Kidney epithelial cell (primary cell): ENCODE results near the gene GSPT1. TPM values are rescaled to one million over a fixed set of nuclear protein-coding genes. Genes with fewer than 3 reads are reported as not detected.

Source experiments
- DNase-seq: peaks from one replicate; pipeline ENCODE4 v3.0.0-alpha.2; 2010; ENCODE audit warnings: low read depth
- H3K27me3 ChIP-seq: 2 replicates; pipeline ENCODE4 v1.6.0; 2011; ENCODE audit warnings: low read length; ENCODE audit not compliant: control insufficient read depth, insufficient read depth
- H3K36me3 ChIP-seq: 2 replicates; pipeline ENCODE4 v1.5.1; 2011; ENCODE audit warnings: low read length; ENCODE audit not compliant: control insufficient read depth, insufficient read depth
- H3K4me3 ChIP-seq: 2 replicates; pipeline ENCODE4 v1.5.1; 2011; ENCODE audit warnings: low read depth, mild to moderate bottlenecking, control low read depth, low read length
- CTCF ChIP-seq: IDR thresholded peaks from 2 replicates; pipeline ENCODE4 v1.5.1; 2011; ENCODE audit warnings: mild to moderate bottlenecking, moderate library complexity, low read length, control low read depth, inconsistent platforms; ENCODE audit not compliant: insufficient read depth, poor library complexity, severe bottlenecking
- total RNA-seq: library from RNA; depleted of rRNA; stranded (reverse); fragments of >200 nt; gene quantifications from 2 replicates; pipeline ENCODE4 v1.2.3, GENCODE V29; 2015

GSPT1 gene
- total RNA-seq, 1 donor from 2014 or later = 93.7 TPM

DNA sequence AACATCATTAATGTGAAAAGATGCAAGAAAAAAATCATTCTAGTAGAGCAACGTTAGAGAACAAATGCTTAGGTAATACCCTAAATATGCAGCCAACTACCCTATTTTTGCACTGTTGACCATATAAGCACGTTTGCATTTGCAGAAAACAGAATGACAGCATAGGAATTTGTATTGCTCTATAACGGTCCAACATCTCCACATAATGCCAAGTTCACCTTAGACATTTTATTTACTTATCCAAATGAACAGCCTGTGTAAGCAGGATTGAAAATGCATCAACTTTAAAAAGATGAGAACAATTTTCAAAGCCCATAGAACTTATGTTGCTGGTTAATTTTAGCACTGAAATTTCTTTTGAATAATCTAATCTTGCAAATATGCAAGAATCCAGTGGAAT lies 45.4 kb downstream of the GSPT1 start:
- DNase-seq = no peak
- Histone ChIP-seq H3K27me3 (no peaks in the 10 kb centered on the region), H3K4me3 (no peak overlapping the region), H3K36me3 (peaks cover 1% of the 10 kb centered on the region)
- no peak for TF ChIP-seq CTCF

DNA sequence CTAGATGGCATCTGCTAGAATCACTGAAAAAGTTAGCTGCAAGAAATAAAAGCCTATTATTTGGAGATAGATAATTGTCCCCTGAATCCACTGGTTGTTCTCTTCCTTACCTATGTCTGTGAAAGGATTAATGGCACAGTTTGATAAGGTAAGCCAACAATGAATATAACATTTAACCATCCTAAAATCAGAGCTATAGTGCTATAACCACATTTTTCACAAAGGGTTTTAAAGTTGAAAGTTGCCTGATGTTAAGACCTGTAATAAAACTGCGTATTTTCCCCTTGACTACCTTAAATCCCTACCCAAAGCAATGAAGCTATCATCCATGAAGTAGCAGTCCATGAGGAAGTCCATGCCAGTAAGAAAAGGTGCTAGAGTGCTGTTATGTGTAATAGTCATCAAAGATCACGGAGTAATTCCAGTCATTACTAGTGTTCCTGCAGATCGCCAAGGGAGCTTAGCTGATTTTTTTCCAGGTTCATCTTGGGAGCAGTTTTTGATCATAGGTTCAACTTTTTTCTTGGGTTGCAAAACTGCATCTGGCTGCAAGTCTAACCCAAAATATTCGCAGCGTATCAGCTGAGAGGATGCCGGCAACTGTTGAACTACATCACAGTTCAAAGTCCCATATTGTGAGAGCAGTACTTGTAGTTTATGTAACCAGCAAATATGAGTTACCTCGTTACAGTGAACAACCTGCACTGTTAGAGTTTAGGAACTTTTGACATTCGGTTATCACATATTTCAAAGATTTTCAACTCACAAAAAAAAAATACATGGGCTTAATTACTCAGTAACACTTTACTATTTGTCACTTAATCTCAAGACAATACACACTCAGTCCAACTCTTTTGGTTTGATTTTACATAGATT lies 46.2 kb downstream of the GSPT1 start:
- Histone ChIP-seq H3K27me3 (no peaks in the 10 kb centered on the region), H3K4me3 (no peak overlapping the region), H3K36me3 (peaks cover 1% of the 10 kb centered on the region)
- no peak for DNase-seq
- TF ChIP-seq CTCF = no peak

DNA sequence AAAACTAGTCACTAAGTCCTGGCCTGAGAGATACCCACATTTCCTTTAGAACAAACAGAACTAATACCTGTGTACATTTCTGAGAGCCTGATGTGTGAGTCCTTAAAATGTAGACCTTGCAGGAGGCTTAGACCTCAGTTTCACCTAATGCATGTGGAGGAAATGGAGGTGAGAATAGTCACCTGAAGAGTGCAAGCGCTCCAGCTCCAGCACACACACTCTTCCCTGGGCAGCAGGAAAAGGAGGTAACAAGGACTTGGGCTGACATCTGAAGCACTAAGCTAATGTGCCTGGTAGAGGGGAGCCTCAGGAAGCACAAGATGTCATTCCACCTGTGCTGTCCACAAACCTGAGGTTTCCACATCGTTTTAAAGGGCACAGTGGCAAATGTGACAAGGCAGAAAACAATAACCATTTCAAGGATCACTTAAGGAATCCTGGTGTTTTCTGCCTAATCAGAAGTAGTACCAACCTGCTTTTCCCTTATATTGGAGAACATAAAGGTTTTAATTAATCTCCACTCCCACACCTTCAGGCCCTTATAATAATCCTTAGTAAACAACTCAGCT lies 47.3 kb downstream of the GSPT1 start:
- no peak overlapping the region for H3K4me3 ChIP-seq
- no peak for DNase-seq
- TF ChIP-seq CTCF = no peak
- peaks cover 1% of the 10 kb centered on the region for H3K36me3 ChIP-seq
- no peaks in the 10 kb centered on the region for H3K27me3 ChIP-seq

- H3K27me3 ChIP-seq = no peaks in the 10 kb centered on the region
- no peaks in the 10 kb centered on the region for H3K36me3 ChIP-seq
- H3K4me3 ChIP-seq = no peak overlapping the region
- no peak for DNase-seq
- no peak for TF ChIP-seq CTCF
Measured at GRCh38 chr16:11862489-11862888, 53.3 kb downstream of the GSPT1 start.

DNA sequence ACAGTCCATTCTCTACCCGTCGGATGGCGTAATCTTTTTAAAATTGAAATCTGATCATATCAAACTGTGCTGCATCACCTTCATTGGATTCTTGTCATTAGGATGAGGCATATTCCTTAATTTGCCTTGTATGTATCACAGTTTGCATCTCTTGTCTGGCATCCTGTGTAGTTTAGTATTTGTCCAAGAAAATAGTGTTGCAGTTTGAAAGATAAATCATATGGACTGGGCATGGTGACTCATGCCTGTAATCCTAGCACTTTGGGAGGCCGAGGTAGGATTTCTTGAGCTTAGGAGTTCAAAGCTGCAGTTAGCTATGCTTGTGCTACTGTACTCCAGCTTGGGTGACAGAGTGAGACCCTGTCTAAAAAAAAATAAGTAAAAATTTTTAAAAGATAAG lies 58.6 kb downstream of the GSPT1 start:
- H3K36me3 ChIP-seq = no peaks in the 10 kb centered on the region
- no peak for TF ChIP-seq CTCF
- H3K4me3 ChIP-seq = no peak overlapping the region
- DNase-seq = no peak
- H3K27me3 ChIP-seq = no peaks in the 10 kb centered on the region
